Transverse colon (tissue), 4 donors: Measurements from ENCODE around the gene UHRF1. TPM values are rescaled to one million over a fixed set of nuclear protein-coding genes. Genes with fewer than 3 reads are reported as not detected.

Experiments used
- DNase-seq: peaks from one replicate; pipeline ENCODE4 v3.0.0-alpha.2; 2019
- H3K27ac ChIP-seq, 4 donors: fragments of 200-600 bp; sonication (generic); 2 replicates each; pipeline ENCODE4 v1.5.1; 2016 to 2018; ENCODE audit warnings: inconsistent platforms in 4 of 4
- H3K27me3 ChIP-seq: fragments of 200-600 bp; sonication (generic); 2 replicates; pipeline ENCODE4 v1.5.1; 2017; ENCODE audit warnings: inconsistent platforms
- H3K36me3 ChIP-seq, 4 donors: fragments of 200-600 bp; sonication (generic); 2 replicates each; pipeline ENCODE4 v1.5.1; 2017 to 2019; ENCODE audit warnings: inconsistent platforms in 4 of 4
- H3K4me1 ChIP-seq, 4 donors: fragments of 200-600 bp; sonication (generic); 2 replicates each; pipeline ENCODE4 v1.5.1; 2017 to 2020; ENCODE audit warnings: inconsistent platforms in 4 of 4
- H3K4me3 ChIP-seq, 4 donors: fragments of 200-600 bp; sonication (generic); 1 replicate in 1 of 4; 2 replicates in 3 of 4; pipeline versions ENCODE4 v1.5.1 to v1.6.1; 2017 to 2019; ENCODE audit warnings: inconsistent platforms in 4 of 4
- H3K9me3 ChIP-seq, 2 donors: fragments of 200-600 bp; sonication (generic); 2 replicates each; pipeline ENCODE4 v1.5.1; 2017 to 2019; ENCODE audit warnings: inconsistent platforms in 2 of 2
- CTCF ChIP-seq, 5 experiments: fragments of 200-600 bp in 3 of 5; fragments of 450-650 bp in 2 of 5; sonication (generic) in 3 of 5; IDR thresholded peaks; 1 replicate in 2 of 5; 2 replicates in 3 of 5; pipeline ENCODE4 v1.5.1; 2016 to 2017; ENCODE audit warnings: antibody characterized with exemption in 5 of 5, inconsistent platforms in 3 of 5, mild to moderate bottlenecking in 2 of 5, moderate library complexity in 1 of 5
- EP300 ChIP-seq: sonication (generic); formaldehyde crosslinking; IDR thresholded peaks from one replicate; pipeline ENCODE4 v1.6.1; 2017; ENCODE audit warnings: antibody characterized with exemption, low read depth
- POLR2A ChIP-seq: fragments of 450-650 bp; IDR thresholded peaks from one replicate; pipeline ENCODE4 v1.6.1; 2016; ENCODE audit warnings: antibody characterized with exemption, mild to moderate bottlenecking, moderate library complexity
- POLR2AphosphoS5 ChIP-seq, 3 donors: sonication (generic); formaldehyde crosslinking; IDR thresholded peaks; one replicate each; pipeline ENCODE4 v1.6.1; 2016; ENCODE audit warnings: antibody characterized with exemption in 3 of 3
- WGBS, 2 donors: methylation state at CpG; one replicate each; pipeline ENCODE4 v1.1.5; 2018; ENCODE audit warnings: low coverage in 1 of 2; 5-methylcytosine and 5-hydroxymethylcytosine counted together
- in situ Hi-C, 4 donors: fragments of 200-750 bp; cut with MboI; loops; one replicate each; pipeline versions ENCODE4 v1.15.0 to v1.15.1; 2017; ENCODE audit warnings: low sequenced_read_pairs in 3 of 4, low pct_ligation_motif_present in 1 of 4, low pct_unique_long_range_greater_than_20kb in 1 of 4
- intact Hi-C: fragments of 100-400 bp; cut with DNase I; formaldehyde crosslinking; loops from one replicate; pipeline ENCODE4 v1.15.1; 2023; ENCODE audit warnings: low total_unique reads
- total RNA-seq, 4 donors: library from RNA; depleted of rRNA; stranded (reverse); fragments of >200 nt; gene quantifications; one replicate each; pipeline ENCODE4 v1.1.0, GENCODE V29; 2016

Gene UHRF1
- total RNA-seq, 4 donors from 2014 or later, result 2.9 to 41.2 (median 12.0) TPM

GRCh38 chr19:4916292-4917082, 7.2 kb downstream of the UHRF1 start:
- no peaks in the 10 kb centered on the region for H3K36me3 ChIP-seq
- no peaks in the 10 kb centered on the region for H3K27me3 ChIP-seq
- H3K9me3 ChIP-seq, result no peaks in the 10 kb centered on the region
- peaks cover 4 to 19% (median 12%) of the 10 kb centered on the region in 4 donors for H3K4me1 ChIP-seq
- peak; percentile 22 for DNase-seq
- in situ Hi-C loops (loop anchor here in 1 of 4 donors (25.0 kb wide), 1 partner anchor 104 kb away; no protein-coding TSS in a partner anchor), intact Hi-C loops (no loop called here)
- WGBS, 2 donors, result 63 to 71% methylated on average over 2 to 41 of the region's 41 CpGs
- peak overlapping the region in 2 of 4 donors; percentile 24 to 37 for H3K4me3 ChIP-seq
- no peak for TF ChIP-seq CTCF (IDR thresholded peaks at IDR 0.05)
- peak; percentile 39 for TF ChIP-seq POLR2A
- H3K27ac ChIP-seq, result peak overlapping the region; percentile 21 to 64 (median 46)

GRCh38 chr19:4922530-4923275, 13.4 kb downstream of the UHRF1 start:
- DNase-seq, result no peak
- Histone ChIP-seq H3K4me3 (no peak overlapping the region), H3K27ac (no peak overlapping the region), H3K36me3 (no peaks in the 10 kb centered on the region), H3K9me3 (no peaks in the 10 kb centered on the region), H3K4me1 (no peaks in the 10 kb centered on the region), H3K27me3 (no peaks in the 10 kb centered on the region)
- in situ Hi-C loops (loop anchor here in 1 of 4 donors (25.0 kb wide), 1 partner anchor 110 kb away; no protein-coding TSS in a partner anchor), intact Hi-C loops (no loop called here)
- TF ChIP-seq POLR2A (no peak), EP300 (no peak), CTCF (IDR thresholded peaks at IDR 0.05) (no peak), POLR2AphosphoS5 (IDR thresholded peaks at IDR 0.05) (no peak)
- WGBS, 2 donors, result 90% methylated on average over 22 of the region's 22 CpGs; no CpG with 5 or more reads in 1 of the 2 donors

- H3K9me3 ChIP-seq, result no peaks in the 10 kb centered on the region
- no peak for TF ChIP-seq POLR2AphosphoS5 (IDR thresholded peaks at IDR 0.05)
- TF ChIP-seq POLR2A, result no peak
- no peak for TF ChIP-seq EP300
- TF ChIP-seq CTCF (IDR thresholded peaks at IDR 0.05), result no peak
- H3K27ac ChIP-seq, result no peak overlapping the region
- no peak overlapping the region for H3K4me3 ChIP-seq
- 90% methylated on average over 7 of the region's 21 CpGs; no CpG with 5 or more reads in 1 of the 2 donors for WGBS, 2 donors
- no peaks in the 10 kb centered on the region for H3K4me1 ChIP-seq
- in situ Hi-C loops, result loop anchor here in 1 of 4 donors (25.0 kb wide), 1 partner anchor 111 kb away; no protein-coding TSS in a partner anchor
- intact Hi-C loops, result no loop called here
- DNase-seq, result no peak
- H3K36me3 ChIP-seq, result no peaks in the 10 kb centered on the region
- no peaks in the 10 kb centered on the region for H3K27me3 ChIP-seq
Observed at GRCh38 chr19:4923276-4923747, 14.0 kb downstream of the UHRF1 start.

- H3K27me3 ChIP-seq, result no peaks in the 10 kb centered on the region
- H3K4me3 ChIP-seq, result no peak overlapping the region
- no peak for DNase-seq
- no peaks in the 10 kb centered on the region for H3K9me3 ChIP-seq
- in situ Hi-C loops (no loop called here), intact Hi-C loops (no loop called here)
- no peak overlapping the region for H3K27ac ChIP-seq
- WGBS, 2 donors, result 97% methylated on average over 16 of the region's 22 CpGs; no CpG with 5 or more reads in 1 of the 2 donors
- H3K4me1 ChIP-seq, result peaks cover 0 to 6% (median 0%) of the 10 kb centered on the region in 4 donors
- no peak for TF ChIP-seq CTCF (IDR thresholded peaks at IDR 0.05)
- TF ChIP-seq EP300, result no peak
- no peak for TF ChIP-seq POLR2AphosphoS5 (IDR thresholded peaks at IDR 0.05)
- no peak for TF ChIP-seq POLR2A
- no peaks in the 10 kb centered on the region for H3K36me3 ChIP-seq
Observed at GRCh38 chr19:4929186-4929585, 19.9 kb downstream of the UHRF1 start.
